ENCODE results near the gene CDC16. TPM values are rescaled to one million over a fixed set of nuclear protein-coding genes. Genes with fewer than 3 reads are reported as not detected.

The CDC16 gene
- total and polyA plus RNA-seq, 9 of the 15 experiments (the other 6 are each of a cell fraction or from before 2014, with no cell fraction given), result 23.2 to 102 (median 51.6) TPM

DNA sequence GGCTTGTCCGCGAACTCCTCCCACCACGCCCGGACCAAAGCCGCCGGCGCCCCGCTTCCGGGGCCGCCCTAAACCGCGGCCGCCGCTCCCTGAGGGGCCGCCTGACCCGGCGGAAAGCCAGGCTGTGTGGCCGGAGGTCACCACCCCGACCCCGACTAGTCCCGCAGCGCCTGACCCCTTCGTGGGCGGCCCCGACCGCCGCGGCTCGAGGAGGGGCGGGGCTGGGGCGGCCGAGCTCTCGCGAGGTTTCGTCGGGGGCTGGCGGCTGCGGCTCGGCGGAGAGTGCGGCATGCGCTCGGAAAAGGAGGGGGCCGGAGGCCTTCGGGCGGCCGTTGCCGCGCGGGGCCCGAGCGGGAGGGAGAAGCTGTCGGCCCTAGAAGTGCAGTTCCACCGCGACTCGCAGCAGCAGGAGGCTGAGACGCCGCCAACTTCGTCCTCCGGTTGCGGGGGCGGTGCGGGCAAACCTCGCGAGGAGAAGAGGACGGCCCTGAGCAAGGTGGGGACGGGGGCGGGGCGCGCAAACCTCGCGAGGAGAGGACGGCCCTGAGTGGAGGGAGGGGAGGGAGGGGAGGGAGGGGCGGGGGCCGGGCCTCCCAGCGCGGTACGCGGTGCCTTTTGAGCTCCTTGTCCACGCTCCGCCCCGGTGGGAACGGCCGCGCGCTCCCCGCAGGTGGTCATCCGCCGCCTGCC is 46.8 kb downstream of the CDC16 start, which contains the start of gene UPF3A (continued):
- TF ChIP-seq, protein P1, sequence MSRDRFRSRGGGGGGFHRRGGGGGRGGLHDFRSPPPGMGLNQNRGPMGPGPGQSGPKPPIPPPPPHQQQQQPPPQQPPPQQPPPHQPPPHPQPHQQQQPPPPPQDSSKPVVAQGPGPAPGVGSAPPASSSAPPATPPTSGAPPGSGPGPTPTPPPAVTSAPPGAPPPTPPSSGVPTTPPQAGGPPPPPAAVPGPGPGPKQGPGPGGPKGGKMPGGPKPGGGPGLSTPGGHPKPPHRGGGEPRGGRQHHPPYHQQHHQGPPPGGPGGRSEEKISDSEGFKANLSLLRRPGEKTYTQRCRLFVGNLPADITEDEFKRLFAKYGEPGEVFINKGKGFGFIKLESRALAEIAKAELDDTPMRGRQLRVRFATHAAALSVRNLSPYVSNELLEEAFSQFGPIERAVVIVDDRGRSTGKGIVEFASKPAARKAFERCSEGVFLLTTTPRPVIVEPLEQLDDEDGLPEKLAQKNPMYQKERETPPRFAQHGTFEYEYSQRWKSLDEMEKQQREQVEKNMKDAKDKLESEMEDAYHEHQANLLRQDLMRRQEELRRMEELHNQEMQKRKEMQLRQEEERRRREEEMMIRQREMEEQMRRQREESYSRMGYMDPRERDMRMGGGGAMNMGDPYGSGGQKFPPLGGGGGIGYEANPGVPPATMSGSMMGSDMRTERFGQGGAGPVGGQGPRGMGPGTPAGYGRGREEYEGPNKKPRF (IDR thresholded peaks at IDR 0.05; ENCODE audit: low read depth, low read length), result no peak
- TF ChIP-seq ZNF212 (CRISPR knock-in tag; IDR thresholded peaks at IDR 0.05) (no peak), CAMTA2 (CRISPR knock-in tag; conservative IDR thresholded peaks at IDR 0.05) (0 out of 2 replicates have a peak, but pooled peaks have one; percentile 69), ZNF3 (CRISPR knock-in tag; IDR thresholded peaks at IDR 0.05) (no peak), TAF7 (tag; IDR thresholded peaks at IDR 0.05) (no peak), ZNF79 (CRISPR knock-in tag; IDR thresholded peaks at IDR 0.05; ENCODE audit: low read depth) (no peak), ELF2 (CRISPR knock-in tag; IDR thresholded peaks at IDR 0.05) (peak; percentile 84), FOXK2 (conservative IDR thresholded peaks at IDR 0.05 in 1 of 2, IDR thresholded peaks at IDR 0.05 in 1 of 2; ENCODE audit: low read depth in 2 of 2) (no peak), ZNF239 (CRISPR knock-in tag; IDR thresholded peaks at IDR 0.05) (no peak), SIRT6 (IDR thresholded peaks at IDR 0.05; ENCODE audit: low read depth, low read length) (no peak), MTA3 (IDR thresholded peaks at IDR 0.05; ENCODE audit: borderline replicate concordance) (0 out of 2 replicates have a peak, but pooled peaks have one; percentile 42), NFATC3 (IDR thresholded peaks at IDR 0.05) (no peak), POLR2B (IDR thresholded peaks at IDR 0.05; ENCODE audit: low read depth, partially characterized antibody) (no peak), OTX1 (CRISPR knock-in tag; IDR thresholded peaks at IDR 0.05) (no peak), ZNF696 (CRISPR knock-in tag; conservative IDR thresholded peaks at IDR 0.05) (no peak), RBM15 (IDR thresholded peaks at IDR 0.05; ENCODE audit: insufficient read depth, low read length) (no peak), FOS (IDR thresholded peaks at IDR 0.05; ENCODE audit: extremely low read depth, insufficient read length) (no peak)
- TF ChIP-seq, protein P2, sequence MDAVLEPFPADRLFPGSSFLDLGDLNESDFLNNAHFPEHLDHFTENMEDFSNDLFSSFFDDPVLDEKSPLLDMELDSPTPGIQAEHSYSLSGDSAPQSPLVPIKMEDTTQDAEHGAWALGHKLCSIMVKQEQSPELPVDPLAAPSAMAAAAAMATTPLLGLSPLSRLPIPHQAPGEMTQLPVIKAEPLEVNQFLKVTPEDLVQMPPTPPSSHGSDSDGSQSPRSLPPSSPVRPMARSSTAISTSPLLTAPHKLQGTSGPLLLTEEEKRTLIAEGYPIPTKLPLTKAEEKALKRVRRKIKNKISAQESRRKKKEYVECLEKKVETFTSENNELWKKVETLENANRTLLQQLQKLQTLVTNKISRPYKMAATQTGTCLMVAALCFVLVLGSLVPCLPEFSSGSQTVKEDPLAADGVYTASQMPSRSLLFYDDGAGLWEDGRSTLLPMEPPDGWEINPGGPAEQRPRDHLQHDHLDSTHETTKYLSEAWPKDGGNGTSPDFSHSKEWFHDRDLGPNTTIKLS (IDR thresholded peaks at IDR 0.05; ENCODE audit: borderline replicate concordance, low read depth), result peak; percentile 84
- TF ChIP-seq, protein P3, sequence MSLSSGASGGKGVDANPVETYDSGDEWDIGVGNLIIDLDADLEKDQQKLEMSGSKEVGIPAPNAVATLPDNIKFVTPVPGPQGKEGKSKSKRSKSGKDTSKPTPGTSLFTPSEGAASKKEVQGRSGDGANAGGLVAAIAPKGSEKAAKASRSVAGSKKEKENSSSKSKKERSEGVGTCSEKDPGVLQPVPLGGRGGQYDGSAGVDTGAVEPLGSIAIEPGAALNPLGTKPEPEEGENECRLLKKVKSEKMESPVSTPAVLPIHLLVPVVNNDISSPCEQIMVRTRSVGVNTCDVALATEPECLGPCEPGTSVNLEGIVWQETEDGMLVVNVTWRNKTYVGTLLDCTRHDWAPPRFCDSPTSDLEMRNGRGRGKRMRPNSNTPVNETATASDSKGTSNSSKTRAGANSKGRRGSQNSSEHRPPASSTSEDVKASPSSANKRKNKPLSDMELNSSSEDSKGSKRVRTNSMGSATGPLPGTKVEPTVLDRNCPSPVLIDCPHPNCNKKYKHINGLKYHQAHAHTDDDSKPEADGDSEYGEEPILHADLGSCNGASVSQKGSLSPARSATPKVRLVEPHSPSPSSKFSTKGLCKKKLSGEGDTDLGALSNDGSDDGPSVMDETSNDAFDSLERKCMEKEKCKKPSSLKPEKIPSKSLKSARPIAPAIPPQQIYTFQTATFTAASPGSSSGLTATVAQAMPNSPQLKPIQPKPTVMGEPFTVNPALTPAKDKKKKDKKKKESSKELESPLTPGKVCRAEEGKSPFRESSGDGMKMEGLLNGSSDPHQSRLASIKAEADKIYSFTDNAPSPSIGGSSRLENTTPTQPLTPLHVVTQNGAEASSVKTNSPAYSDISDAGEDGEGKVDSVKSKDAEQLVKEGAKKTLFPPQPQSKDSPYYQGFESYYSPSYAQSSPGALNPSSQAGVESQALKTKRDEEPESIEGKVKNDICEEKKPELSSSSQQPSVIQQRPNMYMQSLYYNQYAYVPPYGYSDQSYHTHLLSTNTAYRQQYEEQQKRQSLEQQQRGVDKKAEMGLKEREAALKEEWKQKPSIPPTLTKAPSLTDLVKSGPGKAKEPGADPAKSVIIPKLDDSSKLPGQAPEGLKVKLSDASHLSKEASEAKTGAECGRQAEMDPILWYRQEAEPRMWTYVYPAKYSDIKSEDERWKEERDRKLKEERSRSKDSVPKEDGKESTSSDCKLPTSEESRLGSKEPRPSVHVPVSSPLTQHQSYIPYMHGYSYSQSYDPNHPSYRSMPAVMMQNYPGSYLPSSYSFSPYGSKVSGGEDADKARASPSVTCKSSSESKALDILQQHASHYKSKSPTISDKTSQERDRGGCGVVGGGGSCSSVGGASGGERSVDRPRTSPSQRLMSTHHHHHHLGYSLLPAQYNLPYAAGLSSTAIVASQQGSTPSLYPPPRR (CRISPR knock-in tag; IDR thresholded peaks at IDR 0.05; ENCODE audit: borderline replicate concordance), result no peak
